Neural progenitor cell (in vitro differentiated cells): Measurements from ENCODE around the gene BCAS4. TPM values are rescaled to one million over a fixed set of nuclear protein-coding genes. Genes with fewer than 3 reads are reported as not detected.

ENCODE experiments used
- DNase-seq: peaks from one replicate; pipeline ENCODE4 v3.0.0-alpha.2; 2016; ENCODE audit warnings: low spot score
- H2AFZ ChIP-seq: fragments of 200-600 bp; sonication (generic); replicated peaks from 2 replicates; pipeline ENCODE4 v1.6.1; 2016; ENCODE audit warnings: antibody characterized with exemption
- H3F3A ChIP-seq: fragments of 200-600 bp; sonication (generic); 2 replicates; pipeline ENCODE4 v1.6.1; 2016; ENCODE audit warnings: antibody characterized with exemption, low read depth
- H3K27ac ChIP-seq: fragments of 200-600 bp; sonication (generic); 2 replicates; pipeline ENCODE4 v1.5.1; 2016; ENCODE audit warnings: mild to moderate bottlenecking
- H3K27me3 ChIP-seq: fragments of 200-600 bp; sonication (generic); 2 replicates; pipeline ENCODE4 v1.6.1; 2016; ENCODE audit warnings: mild to moderate bottlenecking, moderate library complexity
- H3K36me3 ChIP-seq: fragments of 200-600 bp; sonication (generic); 2 replicates; pipeline ENCODE4 v1.5.1; 2016
- H3K4me1 ChIP-seq: fragments of 200-600 bp; sonication (generic); 2 replicates; pipeline ENCODE4 v1.6.1; 2016; ENCODE audit warnings: mixed run types
- H3K4me2 ChIP-seq: fragments of 200-600 bp; sonication (generic); 2 replicates; pipeline ENCODE4 v1.6.1; 2016
- H3K4me3 ChIP-seq: fragments of 200-600 bp; sonication (generic); 2 replicates; pipeline ENCODE4 v1.5.1; 2016
- H3K79me2 ChIP-seq: fragments of 200-600 bp; sonication (generic); 2 replicates; pipeline ENCODE4 v1.6.1; 2016; ENCODE audit warnings: low read depth
- H3K9ac ChIP-seq: fragments of 200-600 bp; sonication (generic); 2 replicates; pipeline ENCODE4 v1.6.1; 2016
- H3K9me3 ChIP-seq: fragments of 200-600 bp; sonication (generic); 2 replicates; pipeline ENCODE4 v1.5.1; 2016; ENCODE audit warnings: low read depth
- H4K20me1 ChIP-seq: fragments of 200-600 bp; sonication (generic); 2 replicates; pipeline ENCODE4 v1.6.1; 2016; ENCODE audit warnings: low read depth
- H3K27ac Mint-ChIP-seq: 3 replicates; pipeline ENCODE4 v1.8.0; 2021; ENCODE audit warnings: mixed read lengths
- H3K27me3 Mint-ChIP-seq: 2 replicates; pipeline ENCODE4 v1.8.0; 2022; ENCODE audit warnings: low read depth, mild to moderate bottlenecking, inconsistent platforms, moderate library complexity, mixed read lengths; ENCODE audit not compliant: insufficient read depth
- H3K36me3 Mint-ChIP-seq: 3 replicates; pipeline ENCODE4 v1.8.0; 2021; ENCODE audit warnings: mixed read lengths
- H3K4me1 Mint-ChIP-seq: 3 replicates; pipeline ENCODE4 v1.8.0; 2021; ENCODE audit warnings: mixed read lengths
- H3K4me3 Mint-ChIP-seq: 3 replicates; pipeline ENCODE4 v1.8.0; 2021; ENCODE audit warnings: mild to moderate bottlenecking, moderate library complexity, mixed read lengths
- H3K9me3 Mint-ChIP-seq: 3 replicates; pipeline ENCODE4 v1.8.0; 2020; ENCODE audit warnings: mixed read lengths
- CTCF ChIP-seq: fragments of 200-600 bp; sonication (generic); IDR thresholded peaks from 2 replicates; pipeline ENCODE4 v1.5.1; 2017; ENCODE audit warnings: antibody characterized with exemption, mild to moderate bottlenecking
- EZH2 ChIP-seq: fragments of 200-600 bp; sonication (generic); IDR thresholded peaks from 2 replicates; pipeline ENCODE4 v1.6.1; 2017; ENCODE audit warnings: antibody characterized with exemption, mild to moderate bottlenecking, moderate library complexity
- EZH2phosphoT487 ChIP-seq: fragments of 200-600 bp; sonication (generic); IDR thresholded peaks from 2 replicates; pipeline ENCODE4 v1.6.1; 2017; ENCODE audit warnings: antibody characterized with exemption
- total RNA-seq: library from RNA; depleted of rRNA; stranded (reverse); fragments of >200 nt; gene quantifications from 2 replicates; pipeline ENCODE4 v1.2.3, GENCODE V29; 2015; ENCODE audit warnings: low replicate concordance

BCAS4 gene
- total RNA-seq, 1 donor from 2014 or later: 15.3 TPM

GRCh38 chr20:50784464-50784863, 10.4 kb upstream of the BCAS4 start:
- Mint-ChIP-seq H3K27me3 (peaks cover 2% of the 10 kb centered on the region), H3K4me1 (peaks cover 5% of the 10 kb centered on the region), H3K4me3 (no peak overlapping the region), H3K36me3 (no peaks in the 10 kb centered on the region), H3K9me3 (peaks cover 2% of the 10 kb centered on the region), H3K27ac (no peak overlapping the region)
- no peaks in the 10 kb centered on the region for H3K36me3 ChIP-seq
- no peak overlapping the region for H3K27ac ChIP-seq
- H3K4me1 ChIP-seq: no peaks in the 10 kb centered on the region
- no peaks in the 10 kb centered on the region for H4K20me1 ChIP-seq
- no peaks in the 10 kb centered on the region for H3K79me2 ChIP-seq
- H3K9ac ChIP-seq: no peak overlapping the region
- H3F3A ChIP-seq: peaks cover 9% of the 10 kb centered on the region
- no peak for TF ChIP-seq EZH2phosphoT487
- no peak for TF ChIP-seq EZH2
- TF ChIP-seq CTCF: no peak
- H3K9me3 ChIP-seq: no peaks in the 10 kb centered on the region
- H3K4me2 ChIP-seq: no peak overlapping the region
- DNase-seq: no peak
- H3K4me3 ChIP-seq: no peak overlapping the region
- no peak overlapping the region for H2AFZ ChIP-seq
- no peaks in the 10 kb centered on the region for H3K27me3 ChIP-seq

- no peak overlapping the region for H3K9ac ChIP-seq
- Mint-ChIP-seq H3K4me1 (peaks cover 18% of the 10 kb centered on the region), H3K4me3 (no peak overlapping the region), H3K27ac (peak overlapping the region; percentile 42), H3K36me3 (no peaks in the 10 kb centered on the region), H3K27me3 (peaks cover 7% of the 10 kb centered on the region), H3K9me3 (peaks cover 2% of the 10 kb centered on the region)
- no peak for DNase-seq
- no peak overlapping the region for H3K4me3 ChIP-seq
- H3K4me2 ChIP-seq: no peak overlapping the region
- no peak overlapping the region for H3K27ac ChIP-seq
- no peak for TF ChIP-seq EZH2
- TF ChIP-seq EZH2phosphoT487: no peak
- TF ChIP-seq CTCF: no peak
- no peaks in the 10 kb centered on the region for H3K36me3 ChIP-seq
- H3K4me1 ChIP-seq: peaks cover 3% of the 10 kb centered on the region
- no peaks in the 10 kb centered on the region for H3K79me2 ChIP-seq
- H4K20me1 ChIP-seq: no peaks in the 10 kb centered on the region
- no peak overlapping the region for H2AFZ ChIP-seq
- H3K27me3 ChIP-seq: no peaks in the 10 kb centered on the region
- H3F3A ChIP-seq: peaks cover 16% of the 10 kb centered on the region
- no peaks in the 10 kb centered on the region for H3K9me3 ChIP-seq
Observed at GRCh38 chr20:50786703-50787102, 8.2 kb upstream of the BCAS4 start.

GRCh38 chr20:50787181-50787580, 7.7 kb upstream of the BCAS4 start:
- H3K27ac Mint-ChIP-seq: no peak overlapping the region

More at GRCh38 chr20:50787181-50787580, 7.7 kb upstream of the BCAS4 start:
- H3K9me3 Mint-ChIP-seq: peaks cover 2% of the 10 kb centered on the region
- Histone ChIP-seq H3K4me3 (no peak overlapping the region), H3F3A (peaks cover 16% of the 10 kb centered on the region), H3K27ac (no peak overlapping the region), H3K79me2 (no peaks in the 10 kb centered on the region), H4K20me1 (no peaks in the 10 kb centered on the region), H3K9me3 (no peaks in the 10 kb centered on the region), H3K36me3 (no peaks in the 10 kb centered on the region), H2AFZ (no peak overlapping the region), H3K4me2 (no peak overlapping the region), H3K27me3 (no peaks in the 10 kb centered on the region), H3K4me1 (peaks cover 3% of the 10 kb centered on the region), H3K9ac (no peak overlapping the region)
- H3K4me1 Mint-ChIP-seq: peaks cover 18% of the 10 kb centered on the region
- H3K27me3 Mint-ChIP-seq: peaks cover 7% of the 10 kb centered on the region
- no peak for DNase-seq
- no peak overlapping the region for H3K4me3 Mint-ChIP-seq
- H3K36me3 Mint-ChIP-seq: no peaks in the 10 kb centered on the region
- TF ChIP-seq EZH2 (no peak), CTCF (no peak), EZH2phosphoT487 (no peak)
